ENCODE results near the gene SLC25A23.
"Not testable (repeated sequence)": the region's sequence is repeated elsewhere in the genome, so short reads cannot be mapped to it uniquely, and the experiment has no call there.

SLC25A23 gene

GRCh38 chr19:6457958-6458694 lies 1.5 kb downstream of the SLC25A23 start:
- no peak for DNase-seq (ENCODE audit: low read depth)

- DNase-seq (ENCODE audit: low read depth): no peak
These were observed 3.7 kb downstream of the SLC25A23 start for GRCh38 chr19:6455924-6456323.

DNA sequence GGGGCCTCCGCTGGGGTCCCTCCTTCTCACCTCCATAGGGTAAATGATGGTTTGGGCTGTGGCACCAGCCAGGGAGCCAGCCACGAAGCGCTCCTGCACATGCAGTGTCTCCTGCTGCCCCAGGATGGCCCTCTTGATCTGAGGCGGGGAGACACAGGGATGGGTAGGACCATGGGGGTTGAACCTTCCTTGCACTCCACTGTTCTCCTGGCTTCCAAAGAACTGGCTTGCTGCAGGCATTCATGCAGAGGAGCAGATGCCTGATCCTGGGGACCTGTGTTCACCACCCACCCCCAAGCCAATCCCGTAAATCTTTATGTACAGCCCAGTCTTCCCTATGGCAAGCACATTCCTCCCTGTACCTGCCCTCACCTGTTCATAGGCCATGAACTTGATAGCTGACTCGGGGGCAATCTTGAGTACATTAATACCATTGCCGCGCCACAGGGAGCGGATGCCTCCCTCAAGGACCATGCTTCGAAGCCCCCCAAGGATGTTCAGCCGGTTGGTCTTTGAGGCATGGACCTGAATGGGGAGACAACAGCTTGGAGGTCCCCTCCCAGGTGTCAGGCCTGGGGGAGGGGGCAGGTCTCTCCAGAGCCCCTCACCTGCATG lies 5.5 kb downstream of the SLC25A23 start:
- no peak for DNase-seq (ENCODE audit: low read depth)

DNA sequence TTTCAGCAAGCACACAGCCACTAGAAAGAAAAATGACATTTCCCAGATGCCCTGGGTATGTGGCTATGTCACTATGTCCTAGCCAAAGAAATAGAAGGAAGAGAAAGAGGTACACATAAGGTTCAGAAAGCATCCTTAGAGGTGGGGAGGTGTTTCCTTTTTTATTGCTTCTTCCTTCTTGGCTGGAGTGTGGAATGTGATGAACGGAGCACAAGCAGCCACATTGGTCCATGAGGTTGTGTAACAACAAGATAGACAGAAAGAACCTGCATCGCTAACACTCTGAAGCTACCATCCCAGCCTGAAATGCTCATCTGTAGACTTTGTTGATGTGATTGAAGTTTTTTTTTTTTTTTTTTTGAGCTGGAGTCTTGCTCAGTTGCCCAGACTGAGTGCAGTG lies 6.7 kb downstream of the SLC25A23 start:
- no peak for DNase-seq (ENCODE audit: low read depth)

DNA sequence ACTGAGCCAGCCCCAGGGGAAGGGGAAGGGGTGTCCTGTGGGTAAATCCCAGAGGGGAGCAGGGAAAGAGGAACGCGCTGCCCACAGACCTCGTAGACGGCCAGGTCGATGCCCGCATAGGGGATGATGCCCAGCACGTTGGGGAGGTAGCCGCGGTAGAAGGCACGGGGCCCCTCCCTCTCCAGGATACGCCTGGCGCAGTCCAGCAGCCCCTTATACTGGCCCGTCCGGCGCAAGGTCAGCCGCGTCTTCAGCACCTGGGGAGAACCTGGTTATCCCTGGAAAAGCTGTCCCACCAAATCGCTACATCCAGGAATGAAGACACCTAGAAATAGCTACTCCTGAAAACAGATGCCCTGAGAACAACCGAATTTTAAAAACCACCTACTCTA lies 7.4 kb downstream of the SLC25A23 start:
- DNase-seq (ENCODE audit: low read depth): no peak

DNA sequence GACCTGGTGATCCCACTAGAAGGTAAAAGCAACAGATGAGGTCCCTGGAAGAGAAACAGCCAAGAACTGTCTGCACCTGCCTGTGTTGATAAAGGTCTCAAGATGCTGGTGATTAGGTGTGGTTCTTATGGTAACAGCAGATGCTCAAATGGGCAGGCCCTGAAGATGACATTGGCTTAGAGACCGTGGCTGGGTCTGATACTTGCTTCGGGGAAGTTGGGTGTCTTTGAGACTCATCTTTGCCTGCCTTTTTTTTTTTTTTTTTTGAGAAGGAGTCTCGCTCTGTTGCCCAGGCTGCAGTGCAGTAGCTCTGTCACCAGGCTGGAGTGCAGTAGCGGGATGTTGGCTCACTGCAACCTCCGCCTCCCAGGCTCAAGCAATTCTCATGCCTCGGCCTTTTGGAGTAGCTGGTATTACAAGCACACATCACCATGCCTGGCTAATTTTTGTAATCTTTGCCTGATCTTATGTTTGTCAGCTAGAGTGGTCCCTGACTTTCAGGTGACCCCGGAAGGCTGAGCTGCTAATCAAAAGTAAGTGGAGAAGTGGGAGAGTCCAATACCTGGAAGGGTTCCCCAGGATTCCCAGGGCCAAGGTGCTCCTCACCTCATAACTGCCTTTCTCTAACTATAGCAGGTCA lies 7.9 kb downstream of the SLC25A23 start:
- DNase-seq (ENCODE audit: low read depth): no peak

GRCh38 chr19:6450166-6450565 lies 9.4 kb downstream of the SLC25A23 start:
- no peak for DNase-seq (ENCODE audit: low read depth)

DNA sequence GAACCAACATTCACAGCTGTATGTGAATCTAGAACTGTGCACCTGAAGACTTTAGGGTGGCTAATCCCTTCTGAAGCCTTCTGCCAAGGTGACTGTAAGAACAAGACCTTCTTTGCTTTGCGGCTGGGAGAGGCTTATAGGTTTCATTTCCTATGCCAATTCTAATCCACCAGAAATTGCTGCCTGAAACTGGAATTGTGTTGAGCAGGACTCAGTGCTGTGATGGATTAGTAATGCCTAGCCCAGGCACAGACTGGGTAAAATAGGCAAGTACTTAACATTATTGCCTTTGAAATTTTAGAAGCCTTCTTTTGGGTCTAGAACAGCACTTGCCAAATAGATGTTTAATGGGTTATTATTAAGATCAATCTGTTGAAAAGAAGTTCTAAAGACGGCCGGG lies 11.5 kb downstream of the SLC25A23 start:
- DNase-seq (ENCODE audit: low read depth): no peak

GRCh38 chr19:6446452-6446851 lies 13.1 kb downstream of the SLC25A23 start:
- no peak for DNase-seq (ENCODE audit: low read depth)

GRCh38 chr19:6443986-6444385 lies 15.6 kb downstream of the SLC25A23 start:
- no peak for DNase-seq (ENCODE audit: low read depth)

DNA sequence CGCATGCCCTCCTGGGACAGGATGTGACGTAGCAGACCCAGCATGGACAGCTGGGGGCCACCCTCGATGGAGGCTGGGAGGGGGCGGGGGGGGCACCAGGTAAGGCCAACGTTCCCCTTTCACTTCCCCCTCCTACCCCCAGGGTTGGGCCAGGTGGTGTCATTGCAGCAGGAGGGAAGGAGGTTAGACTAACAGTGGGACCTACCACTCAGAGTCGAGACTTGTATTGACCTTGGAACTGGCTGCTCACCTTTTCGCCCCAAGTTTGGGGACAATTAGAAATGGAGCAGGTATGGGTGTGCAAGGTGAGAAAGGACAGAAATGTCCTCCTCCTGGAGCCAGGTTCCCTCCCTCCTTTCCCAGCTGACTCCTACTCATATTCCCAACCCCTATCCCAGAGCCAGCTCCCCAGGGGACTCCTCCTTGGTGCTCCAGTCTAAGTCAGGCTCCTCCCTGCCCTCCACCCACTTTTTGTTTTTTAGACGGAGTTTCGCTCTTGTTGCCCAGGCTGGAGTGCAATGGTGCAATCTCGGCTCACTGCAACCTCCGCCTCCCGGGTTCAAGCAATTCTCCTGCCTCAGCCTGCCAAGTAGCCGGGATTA lies 17.4 kb downstream of the SLC25A23 start:
- DNase-seq (ENCODE audit: low read depth): no peak

- no peak for DNase-seq (ENCODE audit: low read depth)
These were observed 18.7 kb downstream of the SLC25A23 start for GRCh38 chr19:6440905-6441304.

GRCh38 chr19:6439743-6440142 lies 19.8 kb downstream of the SLC25A23 start:
- DNase-seq (ENCODE audit: low read depth): no peak

DNA sequence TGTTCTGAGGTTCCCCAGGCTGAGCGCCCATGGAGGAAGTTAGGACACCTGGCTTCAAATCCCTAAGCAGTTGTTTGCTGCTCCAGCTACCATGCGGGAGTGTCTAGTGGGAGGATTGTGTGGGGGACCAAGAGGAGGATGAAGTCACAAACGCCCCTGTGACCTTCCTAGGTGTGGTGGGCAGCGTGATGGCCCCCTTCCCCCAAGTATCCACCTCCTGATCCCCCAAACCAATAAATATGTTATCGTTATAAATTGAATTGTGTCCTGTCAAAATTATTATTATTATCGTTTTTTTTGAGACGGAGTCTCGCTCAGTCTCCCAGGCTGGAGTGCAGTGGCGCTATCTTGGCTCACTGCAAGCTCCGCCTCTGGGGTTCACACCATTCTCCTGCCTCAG lies 25.9 kb downstream of the SLC25A23 start, which contains the start of gene SLC25A41:
TSS of gene SLC25A41 (minus strand) at position 101 of the 400 bp plus-strand sequence. CDS start at position 31, 70 bp downstream.
- no peak for DNase-seq (ENCODE audit: low read depth)

DNA sequence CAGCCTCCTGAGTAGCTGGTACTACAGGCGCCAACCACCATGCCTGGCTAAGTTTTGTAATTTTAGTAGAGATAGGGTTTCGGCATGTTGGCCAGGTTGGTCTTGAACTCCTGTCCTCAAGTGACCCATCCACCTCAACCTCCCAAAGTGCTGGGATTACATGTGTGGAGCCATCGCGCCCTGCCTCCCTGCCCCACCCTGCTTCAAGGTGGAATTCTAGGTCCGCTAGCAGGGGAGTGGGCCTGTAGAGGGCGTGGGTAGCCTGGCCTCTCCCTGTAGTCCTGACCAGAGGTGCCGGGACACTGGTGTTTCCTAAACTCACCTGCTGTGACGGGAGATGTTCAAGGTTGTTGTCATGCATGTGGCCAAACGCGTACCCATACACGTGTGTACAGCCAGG lies 26.4 kb downstream of the SLC25A23 start:
- no peak for DNase-seq (ENCODE audit: low read depth)

DNA sequence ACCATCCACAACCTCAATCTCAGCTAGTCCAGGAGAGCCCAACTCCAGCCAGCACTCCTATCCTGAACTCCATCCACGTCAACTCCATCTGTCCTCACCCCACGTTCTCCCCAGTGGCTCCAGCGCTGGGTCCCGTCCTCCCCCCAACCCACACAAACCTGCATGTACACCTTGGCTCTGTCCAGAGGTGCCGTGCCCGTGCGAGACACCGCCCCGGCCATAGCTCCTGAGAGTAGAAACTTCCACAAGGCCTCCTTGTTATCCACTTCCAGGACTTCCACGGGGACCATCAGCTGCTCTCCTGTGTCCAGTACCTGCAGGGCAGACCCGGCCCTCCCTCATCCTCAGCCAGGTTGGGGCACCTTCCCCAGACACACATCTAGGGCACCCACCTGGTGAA lies 27.7 kb downstream of the SLC25A23 start:
- no peak for DNase-seq (ENCODE audit: low read depth)

- DNase-seq (ENCODE audit: low read depth): no peak
These were observed 30.0 kb downstream of the SLC25A23 start for GRCh38 chr19:6429419-6430221.

GRCh38 chr19:6428692-6429418 lies 30.7 kb downstream of the SLC25A23 start:
- DNase-seq (ENCODE audit: low read depth): not testable (repeated sequence)

DNA sequence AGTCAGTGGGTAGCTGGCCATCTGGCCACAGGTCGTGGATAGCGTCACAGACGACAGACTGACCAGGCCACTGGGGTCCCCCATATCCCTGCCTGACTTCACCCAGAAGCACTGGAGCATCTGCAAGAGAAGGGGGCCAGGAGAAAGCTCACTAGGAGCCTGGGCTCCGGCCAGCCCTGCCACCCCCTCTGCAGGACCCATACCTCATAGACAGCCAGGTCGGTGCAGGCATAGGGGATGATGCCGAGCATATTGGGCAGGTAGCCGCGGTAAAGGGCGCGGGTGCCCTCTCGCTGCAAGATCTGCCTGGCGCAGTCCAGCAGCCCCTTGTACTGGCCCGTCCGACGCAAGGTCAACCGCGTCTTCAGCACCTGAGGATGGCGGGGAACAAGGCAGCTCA lies 32.5 kb downstream of the SLC25A23 start:
- DNase-seq (ENCODE audit: low read depth): no peak

GRCh38 chr19:6425732-6426620 lies 33.6 kb downstream of the SLC25A23 start:
- DNase-seq (ENCODE audit: low read depth): no peak

Measured in stromal cell of bone marrow (primary cell).